NCI-H1105 treated with DMSO at 0.1 percent for 48 hours (cell line): Measurements from ENCODE around the gene AR.

Source experiments
- DNase-seq: peaks from one replicate; lab custom pipeline; 2025; lab: John Stamatoyannopoulos, UW

AR gene

DNA sequence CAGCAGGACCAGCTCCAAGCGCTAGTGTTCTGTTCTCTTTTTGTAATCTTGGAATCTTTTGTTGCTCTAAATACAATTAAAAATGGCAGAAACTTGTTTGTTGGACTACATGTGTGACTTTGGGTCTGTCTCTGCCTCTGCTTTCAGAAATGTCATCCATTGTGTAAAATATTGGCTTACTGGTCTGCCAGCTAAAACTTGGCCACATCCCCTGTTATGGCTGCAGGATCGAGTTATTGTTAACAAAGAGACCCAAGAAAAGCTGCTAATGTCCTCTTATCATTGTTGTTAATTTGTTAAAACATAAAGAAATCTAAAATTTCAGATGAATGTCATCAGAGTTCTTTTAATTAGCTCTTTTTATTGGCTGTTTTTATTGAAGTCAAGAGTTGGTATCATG lies 186.5 kb downstream of the AR start:
- no peak for DNase-seq

DNA sequence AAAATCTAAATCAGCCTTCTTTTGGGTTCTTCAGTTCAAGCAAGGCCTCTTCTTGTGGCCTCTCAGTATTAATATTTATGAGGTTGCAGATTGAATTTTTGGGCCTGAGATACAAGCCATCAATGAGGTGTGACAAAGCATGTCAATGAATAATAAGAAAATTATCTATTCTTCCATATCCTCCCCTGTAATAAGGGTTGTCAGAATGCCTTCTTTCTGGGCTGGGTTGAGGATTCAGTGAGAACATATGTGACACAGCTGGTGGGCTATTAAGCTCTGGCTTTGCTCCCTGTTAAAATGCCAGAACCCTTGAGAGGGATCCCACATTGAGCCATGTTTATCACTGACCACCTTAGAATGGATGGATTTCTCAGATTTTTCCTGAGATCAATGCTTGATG lies 187.2 kb downstream of the AR start:
- no peak for DNase-seq

DNA sequence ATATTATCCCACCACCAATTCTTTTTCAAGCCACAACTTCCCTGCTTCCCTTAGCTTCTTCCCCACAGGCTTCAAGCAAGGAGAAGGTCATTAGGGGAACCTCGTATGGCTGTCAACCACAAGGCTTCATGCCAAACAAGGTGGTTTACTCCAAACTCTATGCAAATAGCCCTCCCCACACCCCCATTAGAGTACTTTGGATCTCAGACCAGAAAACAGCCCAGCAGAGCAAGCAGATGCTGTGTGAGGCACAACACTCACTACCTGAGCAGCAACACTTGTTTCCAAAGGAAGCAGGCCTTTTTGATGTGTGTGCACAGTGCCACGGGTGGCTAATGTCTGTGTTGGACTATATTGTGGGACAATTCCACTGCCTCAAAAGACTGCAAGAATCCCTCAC lies 189.0 kb downstream of the AR start:
- DNase-seq = no peak

DNA sequence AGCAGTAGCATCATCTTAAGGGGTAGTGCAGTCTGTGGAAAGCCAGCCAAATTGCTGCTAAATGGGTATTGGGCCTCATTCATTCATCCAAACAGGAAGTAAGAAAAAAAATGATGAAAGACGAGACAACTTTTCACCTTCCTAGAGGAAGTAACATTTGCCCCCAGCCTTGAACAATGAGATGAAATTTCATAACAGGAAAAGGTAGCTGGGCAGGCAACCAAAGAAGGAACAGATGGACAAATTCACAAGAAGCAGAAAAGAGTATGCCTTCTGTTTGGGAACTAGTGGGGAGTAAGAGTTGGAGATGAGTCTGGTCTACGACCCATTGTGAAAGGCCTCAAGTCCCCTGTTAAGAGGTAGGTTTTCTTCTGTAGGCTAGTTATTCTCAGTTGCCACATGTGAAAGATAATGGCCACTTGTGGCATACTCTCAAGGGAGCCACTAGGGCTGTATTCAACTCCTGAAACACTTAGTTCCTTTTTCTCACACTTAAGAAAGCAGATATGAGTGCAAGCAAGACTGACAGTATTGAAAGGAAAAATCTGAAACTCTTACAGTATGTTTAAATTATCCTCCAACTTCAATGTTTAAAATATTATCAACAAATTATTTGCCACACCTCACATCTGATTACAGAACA lies 190.4 kb downstream of the AR start:
- DNase-seq = no peak

DNA sequence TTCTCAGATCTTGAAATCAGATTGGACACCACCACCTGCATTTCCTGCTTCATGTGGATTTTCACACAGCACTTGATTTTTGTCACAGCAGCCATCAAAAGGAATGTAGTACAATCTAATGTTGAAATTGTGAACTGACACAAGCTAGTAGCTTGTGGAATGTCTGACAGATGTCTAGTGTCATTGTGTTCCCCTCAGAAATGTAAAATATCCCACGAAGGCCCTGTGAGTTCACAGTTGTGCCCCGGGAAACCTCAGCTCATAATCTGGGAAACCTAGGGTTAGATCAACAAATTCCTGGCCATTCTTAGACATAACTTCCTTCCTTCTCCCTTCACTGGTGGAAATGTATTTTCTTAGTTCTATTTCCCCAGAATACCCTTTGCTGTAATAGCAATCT lies 205.7 kb downstream of the AR start:
- DNase-seq = no peak

DNA sequence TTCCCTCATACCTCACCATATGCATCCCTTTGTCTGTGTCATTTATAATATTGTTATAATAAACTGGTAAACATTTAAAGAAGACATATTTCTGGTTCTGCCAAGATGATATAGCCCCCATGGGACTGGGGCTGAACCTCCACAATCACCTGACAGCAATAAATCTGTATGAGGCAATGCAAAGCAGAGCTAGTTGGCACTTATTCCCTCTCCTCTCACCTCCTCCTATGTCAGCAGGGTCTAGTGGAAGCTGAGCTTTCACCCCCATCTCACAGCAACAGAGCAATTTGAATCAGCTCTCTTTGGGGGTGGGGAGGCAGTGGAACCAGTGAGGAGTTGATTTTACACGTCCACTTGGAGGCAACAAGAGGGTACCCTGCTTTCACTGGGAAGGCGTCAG lies 206.9 kb downstream of the AR start:
- no peak for DNase-seq

DNA sequence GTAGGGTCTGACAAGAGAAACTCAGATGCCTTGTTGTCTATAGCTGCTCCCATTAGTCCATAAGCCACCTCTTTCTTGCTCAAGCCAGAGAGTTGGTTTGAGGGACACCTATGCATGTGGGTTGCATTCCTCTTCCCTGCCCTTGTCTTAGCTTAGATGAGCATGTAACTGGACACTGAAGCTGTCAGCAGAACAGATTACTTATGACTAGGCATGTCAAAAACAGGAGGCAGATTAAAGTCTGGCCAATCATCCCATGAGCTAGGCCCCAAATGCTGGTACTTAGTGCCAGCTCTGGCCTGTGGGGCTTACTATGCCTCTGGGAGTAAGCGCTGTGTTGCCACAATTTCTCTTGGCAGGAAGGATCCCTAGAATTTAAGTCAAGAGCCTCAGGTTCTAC lies 215.2 kb downstream of the AR start:
- no peak for DNase-seq

DNA sequence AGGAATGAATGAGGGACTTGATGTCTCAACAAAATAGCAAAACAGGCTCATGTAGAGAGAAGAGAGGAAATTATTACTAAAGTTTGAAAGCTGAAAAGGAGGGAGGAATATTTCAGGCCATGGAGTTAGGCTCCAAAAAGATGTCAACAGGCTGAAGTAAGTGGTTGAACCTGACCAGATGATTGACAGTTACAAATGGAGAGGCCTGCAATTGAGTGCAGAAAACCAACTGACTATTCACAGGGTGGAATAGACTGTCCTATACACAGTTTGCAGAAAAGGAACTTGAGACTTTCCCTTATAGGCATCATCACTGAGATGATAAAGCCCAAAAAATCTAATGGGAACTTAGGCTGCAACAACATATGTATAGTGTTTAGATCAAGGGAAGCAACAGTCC lies 233.3 kb downstream of the AR start:
- no peak for DNase-seq

DNA sequence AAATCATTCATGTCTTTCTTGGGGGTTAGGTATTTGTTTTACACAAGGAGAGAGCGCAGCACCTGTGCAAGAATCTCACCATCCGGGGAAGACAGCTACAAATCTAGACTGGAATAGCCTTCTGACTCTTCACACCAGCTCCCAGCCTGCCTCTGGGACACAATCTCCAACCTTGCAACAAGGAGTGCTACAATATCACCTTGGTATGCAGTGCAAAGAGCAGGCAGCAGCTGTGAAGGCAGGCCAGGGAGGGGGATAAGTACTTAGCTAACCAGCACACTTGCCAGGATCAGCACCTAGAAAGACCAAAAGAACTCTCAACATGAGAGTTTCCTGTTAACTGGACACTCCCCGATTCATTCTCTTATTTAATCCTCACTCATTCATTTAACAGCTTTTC lies 235.3 kb downstream of the AR start:
- DNase-seq = no peak
